VCaP (cell line): ENCODE measurements around the gene NR2F2.

Experiments used
- H3K27ac ChIP-seq: fragments of 450-650 bp; 2 replicates; pipeline ENCODE4 v1.5.1; 2017
- TF ChIP-seq, protein P1 (sequence below): fragments of 450-650 bp; conservative IDR thresholded peaks from 2 replicates; pipeline ENCODE4 v1.5.1; 2017; ENCODE audit warnings: mild to moderate bottlenecking, moderate library complexity

NR2F2 gene

DNA sequence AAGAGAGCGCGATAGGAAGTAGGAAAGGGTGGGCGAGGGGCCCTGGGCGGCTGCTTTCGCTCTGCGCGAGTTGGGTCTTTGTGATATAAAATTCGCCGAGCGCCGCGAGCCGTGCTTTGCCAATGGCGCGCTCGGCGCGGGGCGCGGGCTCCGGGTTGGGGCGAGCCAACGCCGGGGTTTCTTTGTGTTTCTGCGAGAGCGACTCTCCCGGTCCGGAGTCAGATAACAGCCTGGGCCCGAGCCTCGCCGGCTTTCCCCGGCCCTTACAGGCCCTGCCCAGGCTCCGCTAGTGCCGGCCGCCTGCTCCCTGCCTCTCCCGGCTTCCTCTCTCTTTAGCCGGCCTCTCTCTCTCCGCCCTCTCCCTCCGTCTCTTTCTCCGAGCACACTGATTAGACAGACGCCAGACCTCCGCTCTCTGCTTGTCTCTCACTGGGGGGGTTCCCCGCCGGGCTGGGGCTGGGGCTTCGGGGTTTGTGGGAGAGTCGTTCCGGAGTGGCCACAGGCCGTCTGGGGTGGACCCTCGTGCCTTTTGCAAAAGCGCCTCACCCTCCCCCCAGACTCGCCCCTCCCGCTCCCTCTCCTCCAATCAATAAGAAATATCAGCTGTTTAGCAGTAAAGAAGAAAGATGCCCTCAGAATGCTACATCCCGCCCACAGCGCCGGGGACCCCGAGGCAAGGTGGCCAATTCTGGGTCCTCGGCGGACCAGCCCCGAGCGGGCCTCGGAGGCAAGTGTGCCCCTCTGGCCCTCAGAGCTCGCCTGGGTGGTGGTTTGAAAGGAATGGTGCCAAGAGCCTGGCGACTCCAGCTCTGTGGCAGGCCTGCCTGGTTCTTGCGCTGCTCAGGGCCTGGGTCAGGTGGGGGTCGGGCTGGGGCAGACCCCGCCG, 2.9 kb downstream of the NR2F2 start:
- TF ChIP-seq, protein P1, sequence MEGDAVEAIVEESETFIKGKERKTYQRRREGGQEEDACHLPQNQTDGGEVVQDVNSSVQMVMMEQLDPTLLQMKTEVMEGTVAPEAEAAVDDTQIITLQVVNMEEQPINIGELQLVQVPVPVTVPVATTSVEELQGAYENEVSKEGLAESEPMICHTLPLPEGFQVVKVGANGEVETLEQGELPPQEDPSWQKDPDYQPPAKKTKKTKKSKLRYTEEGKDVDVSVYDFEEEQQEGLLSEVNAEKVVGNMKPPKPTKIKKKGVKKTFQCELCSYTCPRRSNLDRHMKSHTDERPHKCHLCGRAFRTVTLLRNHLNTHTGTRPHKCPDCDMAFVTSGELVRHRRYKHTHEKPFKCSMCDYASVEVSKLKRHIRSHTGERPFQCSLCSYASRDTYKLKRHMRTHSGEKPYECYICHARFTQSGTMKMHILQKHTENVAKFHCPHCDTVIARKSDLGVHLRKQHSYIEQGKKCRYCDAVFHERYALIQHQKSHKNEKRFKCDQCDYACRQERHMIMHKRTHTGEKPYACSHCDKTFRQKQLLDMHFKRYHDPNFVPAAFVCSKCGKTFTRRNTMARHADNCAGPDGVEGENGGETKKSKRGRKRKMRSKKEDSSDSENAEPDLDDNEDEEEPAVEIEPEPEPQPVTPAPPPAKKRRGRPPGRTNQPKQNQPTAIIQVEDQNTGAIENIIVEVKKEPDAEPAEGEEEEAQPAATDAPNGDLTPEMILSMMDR = no peak
- peak overlapping the region; percentile 100 for H3K27ac ChIP-seq

- H3K27ac ChIP-seq = peak overlapping the region; percentile 100
- TF ChIP-seq, protein P1 = no peak
Measured at GRCh38 chr15:96334017-96334704, 3.7 kb downstream of the NR2F2 start.

- TF ChIP-seq, protein P1 = no peak
- H3K27ac ChIP-seq = peak overlapping the region; percentile 100
Measured at GRCh38 chr15:96334705-96335410, 4.4 kb downstream of the NR2F2 start.

DNA sequence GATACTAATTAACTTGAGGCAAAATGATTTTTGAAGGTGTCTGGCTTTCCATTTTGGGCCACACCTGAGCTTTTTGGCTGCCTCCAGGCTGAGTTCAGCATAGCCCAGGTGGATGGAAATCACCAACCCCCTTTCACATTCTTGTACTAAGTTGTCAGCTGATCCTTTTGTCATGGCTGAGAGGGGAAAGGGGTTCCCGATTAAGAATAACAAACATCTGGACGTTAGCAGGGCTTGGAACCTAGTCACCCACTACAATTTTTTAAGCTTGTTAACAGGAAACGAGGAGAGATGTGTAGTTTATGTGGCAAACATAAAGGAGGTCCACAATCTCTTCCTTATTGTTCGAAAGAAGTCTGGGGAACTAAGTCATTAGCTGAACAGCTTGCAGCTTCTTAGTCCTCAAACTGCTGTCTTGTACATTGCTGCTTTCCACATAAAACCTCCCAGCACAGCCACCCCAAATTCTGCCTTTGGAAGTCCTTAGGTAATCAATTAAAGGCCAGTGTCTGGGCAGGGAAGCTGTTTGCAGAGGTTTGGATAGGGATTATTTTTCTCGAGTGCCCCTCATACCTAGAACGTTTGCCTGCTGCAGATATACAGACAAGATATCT, 5.0 kb downstream of the NR2F2 start:
- TF ChIP-seq, protein P1 = no peak
- H3K27ac ChIP-seq = peak overlapping the region; percentile 100

DNA sequence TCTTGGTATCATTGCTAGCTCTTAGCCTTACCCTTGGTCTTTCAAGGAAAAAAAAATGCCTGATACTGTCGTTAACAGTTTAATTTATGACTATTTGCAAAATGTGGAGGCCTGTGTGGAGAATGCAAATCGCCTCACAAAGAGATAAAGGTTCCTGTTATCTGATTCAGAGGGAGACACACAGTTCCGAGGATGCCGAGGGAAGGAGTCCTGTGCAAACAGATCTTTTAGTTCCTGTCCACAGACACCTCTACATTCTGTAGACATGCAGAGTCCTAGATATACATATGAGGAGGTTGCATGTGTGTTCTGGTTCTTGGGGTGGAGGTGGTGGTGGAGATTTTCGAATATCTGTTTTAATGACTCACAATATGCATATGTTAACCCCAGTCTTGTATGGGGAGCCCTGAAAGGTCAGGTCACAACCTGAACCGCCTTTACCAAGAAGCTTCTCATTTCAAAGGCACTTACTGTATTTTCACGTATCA, 5.7 kb downstream of the NR2F2 start:
- peak overlapping the region; percentile 100 for H3K27ac ChIP-seq
- TF ChIP-seq, protein P1 = no peak

GRCh38 chr15:96336596-96337364, 6.3 kb downstream of the NR2F2 start:
- peak overlapping the region; percentile 100 for H3K27ac ChIP-seq
- TF ChIP-seq, protein P1 = no peak
